A549 (cell line): Measurements from ENCODE around the gene RABGAP1L.

Experiments used
- BHLHE40 ChIP-seq: IDR thresholded peaks from 2 replicates; pipeline ENCODE4 v1.6.1; 2012; ENCODE audit warnings: low read depth, low read length, inconsistent platforms
- EP300 ChIP-seq, 2 experiments: fragments of >200 bp; sonication (Bioruptor Twin); formaldehyde crosslinking; IDR thresholded peaks; 2 replicates in 1 of 2; 3 replicates in 1 of 2; pipeline ENCODE4 v1.6.1; 2016 to 2017
- HDAC2 ChIP-seq: fragments of 200-600 bp; sonication (generic); IDR thresholded peaks from 2 replicates; pipeline ENCODE4 v1.6.1; 2016
- JUNB ChIP-seq: fragments of >200 bp; sonication (Bioruptor Twin); formaldehyde crosslinking; IDR thresholded peaks from 2 replicates; pipeline ENCODE4 v1.6.1; 2016
- POLR2A ChIP-seq: IDR thresholded peaks from 2 replicates; pipeline ENCODE4 v1.6.1; 2012; ENCODE audit warnings: mild to moderate bottlenecking, low read length
- RCOR1 ChIP-seq: fragments of 150-350 bp; IDR thresholded peaks from 2 replicates; pipeline ENCODE4 v1.6.1; 2014; ENCODE audit warnings: antibody characterized with exemption, low read length, low read depth
- TP53 ChIP-seq: fragments of 250-450 bp; sonication (Bioruptor Pico); IDR thresholded peaks from 2 replicates; pipeline ENCODE4 v1.5.0; 2021; ENCODE audit warnings: mild to moderate bottlenecking, moderate library complexity
- TF ChIP-seq, protein P1 (sequence below): IDR thresholded peaks from 2 replicates; pipeline ENCODE4 v1.6.1; 2012; ENCODE audit warnings: low read depth, borderline replicate concordance
- TF ChIP-seq, protein P2 (sequence below): fragments of 450-650 bp; IDR thresholded peaks from 2 replicates; pipeline ENCODE4 v1.6.1; 2014; ENCODE audit warnings: antibody characterized with exemption
- TF ChIP-seq, protein P3 (sequence below): fragments of >200 bp; sonication (Bioruptor Twin); formaldehyde crosslinking; IDR thresholded peaks from 3 replicates; pipeline ENCODE4 v1.5.1; 2016

DNA sequence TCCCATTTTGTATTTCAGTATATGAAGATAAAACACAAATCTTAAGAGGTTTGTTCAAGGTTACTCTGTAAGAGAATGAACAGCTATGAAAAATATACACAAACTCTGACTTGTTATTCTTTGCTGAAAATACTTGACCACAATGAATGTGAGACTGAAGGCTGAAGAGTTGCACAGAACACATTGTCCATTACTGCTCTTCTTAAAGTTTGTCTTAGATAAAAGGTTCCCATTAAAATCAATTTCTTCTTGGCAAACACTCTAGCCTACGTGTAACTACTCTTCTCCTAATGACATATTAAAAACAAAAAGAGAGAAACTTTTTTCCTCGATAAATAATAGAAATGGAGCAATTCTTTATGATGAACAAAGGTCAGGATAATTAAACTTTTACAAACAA, 45.2 kb upstream of the RABGAP1L start:
- TF ChIP-seq EP300 (IDR thresholded peaks at IDR 0.05) (no peak), JUNB (no peak), RCOR1 (no peak), TP53 (CRISPR knock-in tag) (no peak), BHLHE40 (no peak), HDAC2 (no peak), POLR2A (no peak)
- TF ChIP-seq, protein P1, sequence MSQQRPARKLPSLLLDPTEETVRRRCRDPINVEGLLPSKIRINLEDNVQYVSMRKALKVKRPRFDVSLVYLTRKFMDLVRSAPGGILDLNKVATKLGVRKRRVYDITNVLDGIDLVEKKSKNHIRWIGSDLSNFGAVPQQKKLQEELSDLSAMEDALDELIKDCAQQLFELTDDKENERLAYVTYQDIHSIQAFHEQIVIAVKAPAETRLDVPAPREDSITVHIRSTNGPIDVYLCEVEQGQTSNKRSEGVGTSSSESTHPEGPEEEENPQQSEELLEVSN = no peak
- TF ChIP-seq, protein P2, sequence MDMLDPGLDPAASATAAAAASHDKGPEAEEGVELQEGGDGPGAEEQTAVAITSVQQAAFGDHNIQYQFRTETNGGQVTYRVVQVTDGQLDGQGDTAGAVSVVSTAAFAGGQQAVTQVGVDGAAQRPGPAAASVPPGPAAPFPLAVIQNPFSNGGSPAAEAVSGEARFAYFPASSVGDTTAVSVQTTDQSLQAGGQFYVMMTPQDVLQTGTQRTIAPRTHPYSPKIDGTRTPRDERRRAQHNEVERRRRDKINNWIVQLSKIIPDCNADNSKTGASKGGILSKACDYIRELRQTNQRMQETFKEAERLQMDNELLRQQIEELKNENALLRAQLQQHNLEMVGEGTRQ = no peak
- TF ChIP-seq, protein P3, sequence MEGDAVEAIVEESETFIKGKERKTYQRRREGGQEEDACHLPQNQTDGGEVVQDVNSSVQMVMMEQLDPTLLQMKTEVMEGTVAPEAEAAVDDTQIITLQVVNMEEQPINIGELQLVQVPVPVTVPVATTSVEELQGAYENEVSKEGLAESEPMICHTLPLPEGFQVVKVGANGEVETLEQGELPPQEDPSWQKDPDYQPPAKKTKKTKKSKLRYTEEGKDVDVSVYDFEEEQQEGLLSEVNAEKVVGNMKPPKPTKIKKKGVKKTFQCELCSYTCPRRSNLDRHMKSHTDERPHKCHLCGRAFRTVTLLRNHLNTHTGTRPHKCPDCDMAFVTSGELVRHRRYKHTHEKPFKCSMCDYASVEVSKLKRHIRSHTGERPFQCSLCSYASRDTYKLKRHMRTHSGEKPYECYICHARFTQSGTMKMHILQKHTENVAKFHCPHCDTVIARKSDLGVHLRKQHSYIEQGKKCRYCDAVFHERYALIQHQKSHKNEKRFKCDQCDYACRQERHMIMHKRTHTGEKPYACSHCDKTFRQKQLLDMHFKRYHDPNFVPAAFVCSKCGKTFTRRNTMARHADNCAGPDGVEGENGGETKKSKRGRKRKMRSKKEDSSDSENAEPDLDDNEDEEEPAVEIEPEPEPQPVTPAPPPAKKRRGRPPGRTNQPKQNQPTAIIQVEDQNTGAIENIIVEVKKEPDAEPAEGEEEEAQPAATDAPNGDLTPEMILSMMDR = no peak
